H1 (cell line): ENCODE results near the gene ARID4B. TPM values are rescaled to one million over a fixed set of nuclear protein-coding genes. Genes with fewer than 3 reads are reported as not detected.

ENCODE experiments used
- CTCF ChIA-PET: fragments of 300-600 bp; sonication (Branson Sonifier 250); formaldehyde crosslinking; loops from one replicate; lab custom pipeline; 2021; ENCODE audit not compliant: partially characterized antibody; lab: Charles Lee
- POLR2A ChIA-PET: fragments of 300-600 bp; sonication (Branson Sonifier 250); formaldehyde crosslinking; loops from one replicate; lab custom pipeline; 2021; ENCODE audit warnings: inconsistent platforms; ENCODE audit not compliant: partially characterized antibody; lab: Charles Lee
- DNase-seq, 2 experiments: peaks; one replicate each; pipeline versions ENCODE4 v3.0.0 to v3.0.0-alpha.2; 2010 to 2022; ENCODE audit warnings: low spot score in 2 of 2, low read depth in 1 of 2, mixed read lengths in 1 of 2
- FAIRE-seq: peaks from 2 replicates; lab custom pipeline; 2011; peaks lifted over from hg19 to GRCh38; lab: Jason Lieb, UNC
- H2AFZ ChIP-seq: 2 replicates; pipeline ENCODE4 v1.8.1; 2012; ENCODE audit warnings: low read length, inconsistent platforms
- H2AK5ac ChIP-seq: 2 replicates; pipeline ENCODE4 v1.6.1; 2013; ENCODE audit warnings: low read depth, low read length
- H2BK120ac ChIP-seq: replicated peaks from 2 replicates; pipeline ENCODE3; 2013; ENCODE audit warnings: low read depth, low read length, inconsistent platforms
- H2BK12ac ChIP-seq: 2 replicates; pipeline ENCODE4 v1.6.1; 2013; ENCODE audit warnings: low read depth, low read length
- H2BK15ac ChIP-seq: 2 replicates; pipeline ENCODE4 v1.6.1; 2013; ENCODE audit warnings: low read length
- H2BK20ac ChIP-seq: 2 replicates; pipeline ENCODE4 v1.6.1; 2013; ENCODE audit warnings: low read length
- H2BK5ac ChIP-seq: 2 replicates; pipeline ENCODE4 v1.6.1; 2013; ENCODE audit warnings: low read depth, low read length
- H3K14ac ChIP-seq: 2 replicates; pipeline ENCODE4 v1.6.1; 2013; ENCODE audit warnings: inconsistent platforms; ENCODE audit not compliant: insufficient read length
- H3K18ac ChIP-seq: 2 replicates; pipeline ENCODE4 v1.6.1; 2013; ENCODE audit warnings: low read length; ENCODE audit errors: extremely low read depth
- H3K23ac ChIP-seq: 2 replicates; pipeline ENCODE4 v1.6.1; 2013; ENCODE audit warnings: inconsistent platforms; ENCODE audit not compliant: insufficient read length
- H3K23me2 ChIP-seq: 2 replicates; pipeline ENCODE4 v1.6.1; 2013; ENCODE audit warnings: low read depth, low read length
- H3K27ac ChIP-seq: 2 replicates; pipeline ENCODE4 v1.6.1; 2011; ENCODE audit warnings: low read depth, low read length, inconsistent platforms
- H3K27me3 ChIP-seq, 4 experiments: replicated peaks in 1 of 4; 1 replicate in 1 of 4; 2 replicates in 3 of 4; pipeline versions ENCODE4 v1.6.1 to v1.8.1; 2011 to 2013; ENCODE audit warnings: low read length in 3 of 4, mild to moderate bottlenecking in 3 of 4, inconsistent platforms in 2 of 4, mixed read lengths in 2 of 4, moderate library complexity in 1 of 4; ENCODE audit not compliant: control insufficient read depth in 3 of 4, insufficient read depth in 3 of 4; ENCODE audit errors: extremely low read depth in 1 of 4
- H3K36me3 ChIP-seq, 4 experiments: 2 replicates each; pipeline versions ENCODE4 v1.6.1 to v1.8.1; 2011 to 2013; ENCODE audit warnings: mild to moderate bottlenecking in 4 of 4, low read length in 3 of 4, moderate library complexity in 2 of 4, control low read depth in 1 of 4, inconsistent platforms in 1 of 4; ENCODE audit not compliant: insufficient read depth in 4 of 4, control insufficient read depth in 2 of 4
- H3K4ac ChIP-seq: replicated peaks from 2 replicates; pipeline ENCODE3; 2013; ENCODE audit warnings: low read length, low read depth, mixed read lengths, inconsistent platforms; ENCODE audit not compliant: insufficient read length
- H3K4me1 ChIP-seq, 4 experiments: replicated peaks in 1 of 4; 1 replicate in 1 of 4; 2 replicates in 3 of 4; pipeline versions ENCODE4 v1.6.1 to v1.8.1; 2011 to 2013; ENCODE audit warnings: low read length in 3 of 4, inconsistent platforms in 2 of 4, mixed read lengths in 1 of 4; ENCODE audit not compliant: insufficient read depth in 4 of 4, control insufficient read depth in 3 of 4
- H3K4me2 ChIP-seq, 2 experiments: 2 replicates each; pipeline versions ENCODE4 v1.6.1 to v1.8.1; 2011 to 2013; ENCODE audit warnings: low read depth in 2 of 2, low read length in 2 of 2, control low read depth in 1 of 2, inconsistent platforms in 1 of 2, mild to moderate bottlenecking in 1 of 2; ENCODE audit not compliant: insufficient read depth in 1 of 2
- H3K4me3 ChIP-seq, 4 experiments: fragments of 200-600, 300-600 bp in 1 of 4; sonication (generic), shearing (Covaris generic), sonication (Bioruptor Twin) in 1 of 4; 2 replicates each; pipeline versions ENCODE4 v1.5.1 to v1.8.1; 2011 to 2016; ENCODE audit warnings: low read length in 4 of 4, low read depth in 3 of 4, control low read depth in 2 of 4, inconsistent platforms in 2 of 4, mild to moderate bottlenecking in 2 of 4, mixed read lengths in 1 of 4, moderate library complexity in 1 of 4; ENCODE audit not compliant: insufficient read depth in 2 of 4; ENCODE audit errors: extremely low read depth in 1 of 4
- H3K56ac ChIP-seq: replicated peaks from 2 replicates; pipeline ENCODE3; 2013; ENCODE audit warnings: low read depth, mild to moderate bottlenecking, mixed read lengths, low read length, inconsistent platforms; ENCODE audit not compliant: insufficient read length
- H3K79me1 ChIP-seq: 2 replicates; pipeline ENCODE4 v1.6.1; 2013; ENCODE audit warnings: low read depth, low read length, control low read depth
- H3K79me2 ChIP-seq, 2 experiments: 2 replicates each; pipeline versions ENCODE4 v1.6.1 to v1.8.1; 2012 to 2013; ENCODE audit warnings: low read length in 2 of 2, mild to moderate bottlenecking in 2 of 2, inconsistent platforms in 1 of 2; ENCODE audit not compliant: insufficient read depth in 2 of 2, control insufficient read depth in 1 of 2
- H3K9ac ChIP-seq, 4 experiments: replicated peaks in 1 of 4; 1 replicate in 1 of 4; 2 replicates in 3 of 4; pipeline versions ENCODE4 v1.6.1 to v1.8.1; 2011 to 2013; ENCODE audit warnings: low read depth in 3 of 4, low read length in 3 of 4, control low read depth in 2 of 4, mild to moderate bottlenecking in 2 of 4, moderate library complexity in 2 of 4, inconsistent platforms in 1 of 4; ENCODE audit errors: extremely low read depth in 1 of 4
- H3K9me3 ChIP-seq, 2 experiments: 2 replicates each; pipeline versions ENCODE4 v1.6.1 to v1.8.1; 2012 to 2013; ENCODE audit warnings: mild to moderate bottlenecking in 2 of 2, moderate library complexity in 2 of 2, control low read depth in 1 of 2, inconsistent platforms in 1 of 2, low read depth in 1 of 2, low read length in 1 of 2, mixed read lengths in 1 of 2; ENCODE audit not compliant: insufficient read depth in 2 of 2
- H4K20me1 ChIP-seq, 2 experiments: replicated peaks in 1 of 2; 2 replicates each; pipeline versions ENCODE3 to v1.8.1; 2011 to 2013; ENCODE audit warnings: inconsistent platforms in 2 of 2, low read length in 2 of 2, mild to moderate bottlenecking in 1 of 2; ENCODE audit not compliant: insufficient read depth in 2 of 2, control insufficient read depth in 1 of 2
- H4K5ac ChIP-seq: 2 replicates; pipeline ENCODE4 v1.6.1; 2013; ENCODE audit warnings: low read length, low read depth, mixed read lengths, inconsistent platforms; ENCODE audit not compliant: insufficient read length
- H4K8ac ChIP-seq: 2 replicates; pipeline ENCODE4 v1.8.0; 2013; ENCODE audit warnings: mild to moderate bottlenecking, moderate library complexity, low read length, inconsistent platforms; ENCODE audit not compliant: insufficient read depth; ENCODE audit errors: extremely low read depth
- H4K91ac ChIP-seq: replicated peaks from 2 replicates; pipeline ENCODE3; 2013; ENCODE audit warnings: low read length, mixed read lengths, inconsistent platforms; ENCODE audit not compliant: insufficient read length
- CEBPB ChIP-seq: IDR thresholded peaks from 2 replicates; pipeline ENCODE4 v1.6.1; 2012; ENCODE audit warnings: low read depth, low read length
- EP300 ChIP-seq, 2 experiments: IDR thresholded peaks; 1 replicate in 1 of 2; 2 replicates in 1 of 2; pipeline ENCODE4 v1.6.1; 2011 to 2012; ENCODE audit warnings: low read depth in 2 of 2, low read length in 2 of 2, mild to moderate bottlenecking in 2 of 2, borderline replicate concordance in 1 of 2, inconsistent platforms in 1 of 2, moderate library complexity in 1 of 2
- WGBS, 2 experiments: shearing (Covaris generic) in 1 of 2; methylation state at CpG; one replicate each; pipeline versions ENCODE4 v1.1.6 to v1.1.7; 2013 to 2015; ENCODE audit warnings: low lambda C conversion rate in 2 of 2, mixed read lengths in 2 of 2, inconsistent platforms in 1 of 2, low coverage in 1 of 2, missing lambda C conversion rate in 1 of 2; ENCODE audit not compliant: insufficient replicate concordance in 2 of 2, insufficient coverage in 1 of 2, insufficient read length in 1 of 2; ENCODE audit errors: extremely low coverage in 1 of 2, missing lambda C conversion rate in 1 of 2; 5-methylcytosine and 5-hydroxymethylcytosine counted together
- polyA plus RNA-seq, 7 experiments: library from polyadenylated mRNA; depleted of rRNA in 3 of 7; stranded (reverse) in 5 of 7; unstranded in 2 of 7; fragments of >200 nt in 5 of 7; fragments of 200-250 nt in 2 of 7; gene quantifications; 1 replicate in 5 of 7; 2 replicates in 1 of 7; 4 replicates in 1 of 7; pipeline versions ENCODE4 v1.2.1 to v1.2.3, GENCODE V29; 2011 to 2013; ENCODE audit warnings: missing spikeins in 2 of 7, mixed read lengths in 2 of 7
- total RNA-seq: library from RNA; stranded (reverse); fragmentation: NEBNext Ultra II Directional; extraction: Animal tissue kit (Norgen Biotek cat#: 25700); gene quantifications from 2 replicates; pipeline ENCODE4 v1.2.1, GENCODE V29; 2021

The ARID4B gene
- total and polyA plus RNA-seq, 2 of the 8 experiments (the other 6 are each of a cell fraction or from before 2014, with no cell fraction given) = 5.1 to 28.8 TPM

- no peak overlapping the region for H3K4me3 ChIP-seq
- H3K79me1 ChIP-seq = no peaks in the 10 kb centered on the region; the same call in 1 of the 2 replicates
- peaks cover 15 to 16% of the 10 kb centered on the region in 2 experiments for H4K20me1 ChIP-seq
- no peak overlapping the region for H2BK12ac ChIP-seq
- no peak overlapping the region for H3K4ac ChIP-seq
- H2AK5ac ChIP-seq = no peak overlapping the region
- ChIA-PET CTCF (interaction anchor here (1.2 to 2.0 kb wide), 2 partner anchors 46 to 67 kb away, joined by 3 to 7 read pairs; no protein-coding TSS in a partner anchor), POLR2A (interaction anchor here (1.0 to 1.5 kb wide), 2 partner anchors 9 to 12 kb away, joined by 4 to 5 read pairs; partner anchors contain the start of gene GGPS1)
- H3K23ac ChIP-seq = no peak overlapping the region
- 92% methylated on average over 2 of the region's 2 CpGs; no CpG with 5 or more reads in 1 of the 2 experiments for WGBS, 2 experiments
- no peak overlapping the region for H3K4me2 ChIP-seq
- H2AFZ ChIP-seq = no peak overlapping the region
- H3K9me3 ChIP-seq = no peaks in the 10 kb centered on the region
- DNase-seq = no peak
- no peak overlapping the region for H4K8ac ChIP-seq
- H2BK5ac ChIP-seq = no peak overlapping the region
- H4K5ac ChIP-seq = no peak overlapping the region
- H3K27me3 ChIP-seq = no peaks in the 10 kb centered on the region
- no peak overlapping the region for H3K18ac ChIP-seq
- peaks cover 28 to 100% of the 10 kb centered on the region in 2 experiments for H3K79me2 ChIP-seq
- H4K91ac ChIP-seq = no peak overlapping the region
- peaks cover 0 to 25% (median 2%) of the 10 kb centered on the region in 4 experiments; a peak in 3 of 8 replicates for H3K36me3 ChIP-seq
- H2BK20ac ChIP-seq = no peak overlapping the region
- no peaks in the 10 kb centered on the region for H3K23me2 ChIP-seq
- no peak overlapping the region for H3K56ac ChIP-seq
- TF ChIP-seq EP300 (IDR thresholded peaks at IDR 0.05; ENCODE audit: borderline replicate concordance in 1 of 2, low read depth in 2 of 2, low read length in 2 of 2) (no peak), CEBPB (0 out of 2 replicates have a peak, but pooled peaks have one; percentile 3)
- TF ChIP-seq, all 59 proteins: peak for 1
- Histone ChIP-seq H2BK15ac (no peak overlapping the region), H3K9ac (no peak overlapping the region), H2BK120ac (no peak overlapping the region), H3K27ac (no peak overlapping the region), H3K4me1 (peaks cover 0 to 3% (median 0%) of the 10 kb centered on the region in 4 experiments; a peak in 3 of 7 replicates), H3K14ac (no peak overlapping the region)
- FAIRE-seq = no peak
Measured at GRCh38 chr1:235319255-235319654, 8.7 kb downstream of the ARID4B start.
